ENCODE data around the gene PCK1.

DNA sequence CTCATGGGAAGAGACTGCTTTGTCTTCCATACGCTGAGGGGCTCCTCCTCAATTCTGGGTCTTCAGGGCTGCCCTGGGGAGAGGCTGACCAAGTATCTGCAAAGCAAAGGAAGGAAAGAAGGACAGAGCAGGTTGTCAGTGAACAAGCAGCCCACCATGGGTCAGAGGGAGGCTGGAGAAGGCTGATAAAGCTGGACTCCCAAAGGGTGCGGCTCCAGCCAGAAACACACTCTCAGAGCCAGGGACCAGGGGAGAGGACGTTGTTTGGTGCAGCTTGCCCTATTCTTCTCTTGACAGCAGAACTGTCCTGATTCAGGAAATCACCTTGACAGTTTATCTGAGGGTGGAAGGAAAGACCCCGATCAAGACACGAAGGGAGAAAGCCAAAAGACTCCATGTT is 25.6 kb upstream of the PCK1 start:
- TF ChIP-seq EZH2 (IDR thresholded peaks at IDR 0.05; ENCODE audit: low read length, missing control alignments), result no peak
- TF ChIP-seq, protein P1, sequence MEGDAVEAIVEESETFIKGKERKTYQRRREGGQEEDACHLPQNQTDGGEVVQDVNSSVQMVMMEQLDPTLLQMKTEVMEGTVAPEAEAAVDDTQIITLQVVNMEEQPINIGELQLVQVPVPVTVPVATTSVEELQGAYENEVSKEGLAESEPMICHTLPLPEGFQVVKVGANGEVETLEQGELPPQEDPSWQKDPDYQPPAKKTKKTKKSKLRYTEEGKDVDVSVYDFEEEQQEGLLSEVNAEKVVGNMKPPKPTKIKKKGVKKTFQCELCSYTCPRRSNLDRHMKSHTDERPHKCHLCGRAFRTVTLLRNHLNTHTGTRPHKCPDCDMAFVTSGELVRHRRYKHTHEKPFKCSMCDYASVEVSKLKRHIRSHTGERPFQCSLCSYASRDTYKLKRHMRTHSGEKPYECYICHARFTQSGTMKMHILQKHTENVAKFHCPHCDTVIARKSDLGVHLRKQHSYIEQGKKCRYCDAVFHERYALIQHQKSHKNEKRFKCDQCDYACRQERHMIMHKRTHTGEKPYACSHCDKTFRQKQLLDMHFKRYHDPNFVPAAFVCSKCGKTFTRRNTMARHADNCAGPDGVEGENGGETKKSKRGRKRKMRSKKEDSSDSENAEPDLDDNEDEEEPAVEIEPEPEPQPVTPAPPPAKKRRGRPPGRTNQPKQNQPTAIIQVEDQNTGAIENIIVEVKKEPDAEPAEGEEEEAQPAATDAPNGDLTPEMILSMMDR (conservative IDR thresholded peaks at IDR 0.05 in 1 of 2, IDR thresholded peaks at IDR 0.05 in 1 of 2; ENCODE audit: low read depth in 1 of 2, low read length in 2 of 2), result no peak

Data from fibroblast of lung (primary cell).